IMR-90 (cell line): ENCODE results near the gene DCP1A. TPM values are rescaled to one million over a fixed set of nuclear protein-coding genes. Genes with fewer than 3 reads are reported as not detected.

Experiments used
- ATAC-seq: fragments of 200-7000 bp; cut with Tn5 transposase; 2 replicates; pipeline ENCODE4 v1.9.1; 2020; ENCODE audit warnings: low read depth, mild to moderate bottlenecking, moderate library complexity
- BruUV-seq: library from RNA; stranded (reverse); fragments of 400-500 nt; replicated peaks from 2 replicates; lab custom pipeline; 2021; lab: Mats Ljungman, UMichigan
- CTCF ChIA-PET: fragments of 300-600 bp; formaldehyde crosslinking; extraction: SDS; loops from one replicate; lab custom pipeline; 2021; ENCODE audit warnings: antibody characterized with exemption; lab: Yijun Ruan, JAX
- POLR2A ChIA-PET: fragments of 300-600 bp; sonication (Branson Sonifier 250); formaldehyde crosslinking; loops from one replicate; lab custom pipeline; 2022; ENCODE audit warnings: antibody characterized with exemption; ENCODE audit not compliant: unreplicated experiment; lab: Charles Lee
- DNase-seq: peaks from one replicate; pipeline ENCODE4 v3.0.0; 2013
- H2AFZ ChIP-seq: replicated peaks from 2 replicates; pipeline ENCODE3; 2013; ENCODE audit warnings: low read length, mild to moderate bottlenecking; ENCODE audit not compliant: poor library complexity
- H2AK5ac ChIP-seq: 2 replicates; pipeline ENCODE4 v1.6.1; 2013; ENCODE audit warnings: low read depth, low read length, inconsistent platforms
- H2AK9ac ChIP-seq: replicated peaks from 2 replicates; pipeline ENCODE3; 2013; ENCODE audit warnings: mild to moderate bottlenecking, low read depth, low read length, moderate library complexity; ENCODE audit not compliant: poor library complexity
- H2BK120ac ChIP-seq: 2 replicates; pipeline ENCODE4 v1.6.1; 2013; ENCODE audit warnings: low read depth, low read length, inconsistent platforms
- H2BK15ac ChIP-seq: 3 replicates; pipeline ENCODE4 v1.6.1; 2013; ENCODE audit warnings: low read depth, low read length, inconsistent platforms
- H2BK20ac ChIP-seq: 2 replicates; pipeline ENCODE4 v1.6.1; 2013; ENCODE audit warnings: low read depth, mild to moderate bottlenecking, inconsistent platforms, low read length, moderate library complexity
- H2BK5ac ChIP-seq: 2 replicates; pipeline ENCODE4 v1.6.1; 2013; ENCODE audit warnings: mild to moderate bottlenecking, low read depth, low read length, inconsistent platforms; ENCODE audit not compliant: poor library complexity, severe bottlenecking
- H3K14ac ChIP-seq: replicated peaks from 2 replicates; pipeline ENCODE4 v1.6.1; 2013; ENCODE audit warnings: low read depth, low read length, inconsistent platforms
- H3K18ac ChIP-seq: 2 replicates; pipeline ENCODE4 v1.6.1; 2013; ENCODE audit warnings: low read depth, low read length, control low read depth
- H3K23ac ChIP-seq: 2 replicates; pipeline ENCODE4 v1.6.1; 2013; ENCODE audit warnings: low read depth, low read length, inconsistent platforms
- H3K27ac ChIP-seq: 2 replicates; pipeline ENCODE4 v1.5.1; 2013; ENCODE audit warnings: mild to moderate bottlenecking, control low read depth, low read length; ENCODE audit not compliant: insufficient read depth
- H3K27me3 ChIP-seq: 2 replicates; pipeline ENCODE4 v1.6.1; 2013; ENCODE audit warnings: low read length; ENCODE audit not compliant: control insufficient read depth, insufficient read depth
- H3K36me3 ChIP-seq: 2 replicates; pipeline ENCODE4 v1.6.1; 2013; ENCODE audit warnings: low read length, mixed read lengths; ENCODE audit not compliant: control insufficient read depth, insufficient read depth
- H3K4ac ChIP-seq: 2 replicates; pipeline ENCODE4 v1.6.1; 2013; ENCODE audit warnings: low read depth, low read length, inconsistent platforms
- H3K4me1 ChIP-seq: 2 replicates; pipeline ENCODE4 v1.6.1; 2013; ENCODE audit warnings: low read length, mixed read lengths; ENCODE audit not compliant: control insufficient read depth, insufficient read depth
- H3K4me2 ChIP-seq: 2 replicates; pipeline ENCODE4 v1.6.1; 2013; ENCODE audit warnings: low read depth, mild to moderate bottlenecking, control low read depth, low read length, moderate library complexity
- H3K4me3 ChIP-seq: 2 replicates; pipeline ENCODE4 v1.5.1; 2013; ENCODE audit warnings: low read depth, mild to moderate bottlenecking, control low read depth, low read length, moderate library complexity; ENCODE audit not compliant: insufficient read depth
- H3K56ac ChIP-seq: 2 replicates; pipeline ENCODE4 v1.6.1; 2013; ENCODE audit warnings: low read length, inconsistent platforms; ENCODE audit not compliant: insufficient read depth; ENCODE audit errors: extremely low read depth
- H3K79me1 ChIP-seq, 2 experiments: 2 replicates each; pipeline ENCODE4 v1.6.1; 2013; ENCODE audit warnings: low read length in 2 of 2, inconsistent platforms in 1 of 2, low read depth in 1 of 2
- H3K9ac ChIP-seq: 2 replicates; pipeline ENCODE4 v1.6.1; 2013; ENCODE audit warnings: low read depth, low read length, control low read depth
- H3K9me1 ChIP-seq: 2 replicates; pipeline ENCODE4 v1.6.1; 2013; ENCODE audit warnings: low read length, inconsistent platforms; ENCODE audit not compliant: insufficient read depth
- H3K9me3 ChIP-seq: 2 replicates; pipeline ENCODE4 v1.6.1; 2013; ENCODE audit warnings: low read length; ENCODE audit not compliant: control insufficient read depth, insufficient read depth
- H4K20me1 ChIP-seq: 2 replicates; pipeline ENCODE4 v1.6.1; 2013; ENCODE audit warnings: low read length, inconsistent platforms; ENCODE audit not compliant: insufficient read depth
- H4K5ac ChIP-seq: 2 replicates; pipeline ENCODE4 v1.6.1; 2013; ENCODE audit warnings: mild to moderate bottlenecking, low read depth, low read length, control low read depth
- H4K8ac ChIP-seq, 2 experiments: 2 replicates each; pipeline ENCODE4 v1.6.1; 2013; ENCODE audit warnings: low read depth in 2 of 2, low read length in 2 of 2, control low read depth in 1 of 2, inconsistent platforms in 1 of 2
- H4K91ac ChIP-seq: 2 replicates; pipeline ENCODE4 v1.6.1; 2013; ENCODE audit warnings: low read depth, low read length, inconsistent platforms; ENCODE audit not compliant: insufficient read depth
- BHLHE40 ChIP-seq: fragments of 150-350 bp; IDR thresholded peaks from 2 replicates; pipeline ENCODE4 v1.6.1; 2016; ENCODE audit warnings: mild to moderate bottlenecking, low read depth, low read length
- CEBPB ChIP-seq: IDR thresholded peaks from 2 replicates; pipeline ENCODE4 v1.6.1; 2012; ENCODE audit warnings: low read depth, low read length, improper control_type of control experiment
- CHD1 ChIP-seq: IDR thresholded peaks from 2 replicates; pipeline ENCODE4 v1.6.1; 2012; ENCODE audit warnings: low read depth, low read length, improper control_type of control experiment
- CTCF ChIP-seq: conservative IDR thresholded peaks from 2 replicates; pipeline ENCODE4 v1.5.1; 2012; ENCODE audit warnings: mild to moderate bottlenecking, low read depth, low read length, improper control_type of control experiment
- ELK1 ChIP-seq: fragments of 150-350 bp; IDR thresholded peaks from 2 replicates; pipeline ENCODE4 v1.6.1; 2016; ENCODE audit warnings: low read depth, mild to moderate bottlenecking, low read length, moderate library complexity, borderline replicate concordance
- FOS ChIP-seq: fragments of 150-350 bp; IDR thresholded peaks from 2 replicates; pipeline ENCODE4 v1.6.1; 2016; ENCODE audit warnings: low read depth, low read length
- MAZ ChIP-seq: IDR thresholded peaks from 2 replicates; pipeline ENCODE4 v1.6.1; 2012; ENCODE audit warnings: low read depth, mild to moderate bottlenecking, low read length, improper control_type of control experiment, moderate library complexity, borderline replicate concordance
- MXI1 ChIP-seq: IDR thresholded peaks from 2 replicates; pipeline ENCODE4 v1.6.1; 2012; ENCODE audit warnings: low read depth, mild to moderate bottlenecking, low read length, moderate library complexity, borderline replicate concordance
- NFE2L2 ChIP-seq: fragments of 150-350 bp; IDR thresholded peaks from 2 replicates; pipeline ENCODE4 v1.6.1; 2016; ENCODE audit warnings: low read depth, mild to moderate bottlenecking, low read length
- POLR2A ChIP-seq: IDR thresholded peaks from 2 replicates; pipeline ENCODE4 v1.6.1; 2012; ENCODE audit warnings: mild to moderate bottlenecking, low read depth, low read length
- RAD21 ChIP-seq: IDR thresholded peaks from 2 replicates; pipeline ENCODE4 v1.6.1; 2012; ENCODE audit warnings: low read length, improper control_type of control experiment
- USF2 ChIP-seq: fragments of 150-350 bp; IDR thresholded peaks from 2 replicates; pipeline ENCODE4 v1.6.1; 2017; ENCODE audit warnings: mild to moderate bottlenecking, antibody characterized with exemption, low read length, low read depth
- WGBS, 2 experiments: methylation state at CpG; one replicate each; pipeline versions ENCODE4 v1.1.5 to v1.1.7; 2013; ENCODE audit warnings: missing lambda C conversion rate in 2 of 2; ENCODE audit not compliant: insufficient read length in 1 of 2; ENCODE audit errors: extremely low coverage in 2 of 2; 5-methylcytosine and 5-hydroxymethylcytosine counted together
- dilution Hi-C: fragments of 300-500 bp; cut with HindIII; formaldehyde crosslinking; loops from one replicate; pipeline ENCODE4 v1.14.3; 2018; ENCODE audit warnings: low sequenced_read_pairs; ENCODE audit not compliant: unreplicated experiment
- in situ Hi-C: fragments of 300-500 bp; cut with MboI; formaldehyde crosslinking; loops from 3 replicates; pipeline ENCODE4 v1.14.3; 2019; ENCODE audit warnings: low sequenced_read_pairs, inconsistent platforms, mixed read lengths
- intact Hi-C: fragments of 100-400 bp; cut with micrococcal nuclease; formaldehyde crosslinking; loops from 2 replicates; pipeline ENCODE4 v1.10.0; 2022
- polyA plus RNA-seq, 3 experiments: library from polyadenylated mRNA; depleted of rRNA; stranded (reverse); fragments of >200 nt; gene quantifications; 2 replicates each; pipeline ENCODE4 v1.2.3, GENCODE V29; 2012; ENCODE audit warnings: low replicate concordance in 1 of 3
- total RNA-seq: library from RNA; depleted of rRNA; stranded (reverse); fragments of >200 nt; gene quantifications from 2 replicates; pipeline ENCODE4 v1.2.3, GENCODE V29; 2012

Gene DCP1A
- total and polyA plus RNA-seq, 2 of the 4 experiments (the other 2 are of a cell fraction): 13.2 to 30.1 TPM

GRCh38 chr3:53240989-53241972 lies 106.1 kb downstream of the DCP1A start (continued):
- TF ChIP-seq USF2: no peak
- no peak for TF ChIP-seq MAZ

GRCh38 chr3:53239800-53240199 lies 107.5 kb downstream of the DCP1A start:
- no peak overlapping the region for H2AK9ac ChIP-seq
- no peaks in the 10 kb centered on the region for H3K9me3 ChIP-seq
- peaks cover 70% of the 10 kb centered on the region for H3K36me3 ChIP-seq
- H2AFZ ChIP-seq: no peak overlapping the region
- 85% methylated on average over 2 of the region's 5 CpGs; no CpG with 5 or more reads in 1 of the 2 experiments for WGBS, 2 experiments
- no peak overlapping the region for H2BK120ac ChIP-seq
- H3K9me1 ChIP-seq: peaks cover 36% of the 10 kb centered on the region
- ChIA-PET CTCF (no interaction called here), POLR2A (no interaction called here)
- no peak overlapping the region for H2BK20ac ChIP-seq
- no peak overlapping the region for H3K23ac ChIP-seq
- no peak overlapping the region for H2AK5ac ChIP-seq
- no peak overlapping the region for H3K18ac ChIP-seq
- no peak overlapping the region for H3K14ac ChIP-seq
- BruUV-seq: no TSS peak
- intact Hi-C loops: loop anchor here (2.0 kb wide), 1 partner anchor 15 kb away; no protein-coding TSS in a partner anchor
- H4K8ac ChIP-seq: no peak overlapping the region
- H3K27ac ChIP-seq: peak overlapping the region; percentile 18; the same call in 1 of the 2 replicates
- H3K56ac ChIP-seq: no peak overlapping the region
- H3K4ac ChIP-seq: no peak overlapping the region
- in situ Hi-C loops: no loop called here
- H4K20me1 ChIP-seq: peaks cover 61% of the 10 kb centered on the region
- peaks cover 42% of the 10 kb centered on the region for H3K4me1 ChIP-seq
- H3K27me3 ChIP-seq: no peaks in the 10 kb centered on the region
- peaks cover 28 to 88% of the 10 kb centered on the region in 2 experiments for H3K79me1 ChIP-seq
- dilution Hi-C loops: no loop called here
- H3K4me3 ChIP-seq: no peak overlapping the region
- no peak for DNase-seq
- no peak overlapping the region for H3K4me2 ChIP-seq
- peak overlapping the region; percentile 24 for H2BK5ac ChIP-seq
- no peak overlapping the region for H2BK15ac ChIP-seq
- no peak overlapping the region for H4K5ac ChIP-seq
- no peak overlapping the region for H4K91ac ChIP-seq
- ATAC-seq: no peak
- no peak overlapping the region for H3K9ac ChIP-seq
- no peak for TF ChIP-seq BHLHE40
- no peak for TF ChIP-seq NFE2L2
- no peak for TF ChIP-seq RAD21
- TF ChIP-seq MAZ: no peak
- no peak for TF ChIP-seq MXI1
- no peak for TF ChIP-seq POLR2A
- TF ChIP-seq ELK1: no peak
- no peak for TF ChIP-seq FOS
- no peak for TF ChIP-seq CHD1
- no peak for TF ChIP-seq CTCF
- TF ChIP-seq CEBPB: no peak
